MM.1S (cell line): ENCODE data around the gene CC2D2A.

Experiments
- DNase-seq: peaks from one replicate; pipeline ENCODE4 v3.0.0-alpha.2; 2015
- H2AFZ ChIP-seq: fragments of 300-600 bp; sonication (generic); 2 replicates; pipeline ENCODE4 v1.6.0; 2016; ENCODE audit warnings: antibody characterized with exemption, low read length
- H3F3A ChIP-seq: fragments of 300-600 bp; sonication (generic); 2 replicates; pipeline ENCODE4 v1.6.1; 2016; ENCODE audit warnings: mild to moderate bottlenecking, antibody characterized with exemption, low read length, moderate library complexity, mixed read lengths; ENCODE audit not compliant: insufficient read depth
- H3K27ac ChIP-seq: fragments of 300-600 bp; sonication (generic); 2 replicates; pipeline ENCODE4 v1.5.1; 2016; ENCODE audit warnings: mild to moderate bottlenecking, low read length
- H3K27me3 ChIP-seq: fragments of 300-600 bp; sonication (generic); replicated peaks from 2 replicates; pipeline ENCODE4 v1.6.0; 2016; ENCODE audit warnings: low read length; ENCODE audit not compliant: insufficient read depth
- H3K36me3 ChIP-seq: fragments of 300-600 bp; sonication (generic); replicated peaks from 2 replicates; pipeline ENCODE4 v1.6.1; 2016; ENCODE audit warnings: mild to moderate bottlenecking, low read length, mixed read lengths; ENCODE audit not compliant: insufficient read depth
- H3K4me1 ChIP-seq: fragments of 300-600 bp; sonication (generic); 2 replicates; pipeline ENCODE4 v1.6.1; 2016; ENCODE audit warnings: low read length, mixed read lengths
- H3K4me2 ChIP-seq: fragments of 300-600 bp; sonication (generic); 2 replicates; pipeline ENCODE4 v1.6.0; 2016; ENCODE audit warnings: low read depth, low read length
- H3K4me3 ChIP-seq: fragments of 300-600 bp; sonication (generic); 2 replicates; pipeline ENCODE4 v1.5.1; 2016; ENCODE audit warnings: low read length, mixed read lengths
- H3K79me2 ChIP-seq: fragments of 300-600 bp; sonication (generic); 2 replicates; pipeline ENCODE4 v1.6.1; 2016; ENCODE audit warnings: mixed run types, low read length, mixed read lengths
- H3K9ac ChIP-seq: fragments of 300-600 bp; sonication (generic); 2 replicates; pipeline ENCODE4 v1.6.1; 2016; ENCODE audit warnings: low read length, mixed read lengths
- H3K9me2 ChIP-seq: fragments of 300-600 bp; sonication (generic); replicated peaks from 2 replicates; pipeline ENCODE4 v1.6.1; 2016; ENCODE audit warnings: mild to moderate bottlenecking, low read length, mixed read lengths; ENCODE audit not compliant: insufficient read depth
- H3K9me3 ChIP-seq: fragments of 300-600 bp; sonication (generic); replicated peaks from 2 replicates; pipeline ENCODE4 v1.6.1; 2016; ENCODE audit warnings: mild to moderate bottlenecking, low read length, mixed read lengths; ENCODE audit not compliant: insufficient read depth
- H4K20me1 ChIP-seq: fragments of 300-600 bp; sonication (generic); 2 replicates; pipeline ENCODE4 v1.6.1; 2016; ENCODE audit warnings: mild to moderate bottlenecking, low read length, moderate library complexity, mixed read lengths; ENCODE audit not compliant: insufficient read depth
- CTCF ChIP-seq: fragments of 300-600 bp; sonication (generic); IDR thresholded peaks from 2 replicates; pipeline ENCODE4 v1.5.1; 2016; ENCODE audit warnings: antibody characterized with exemption, low read length, mixed read lengths
- EZH2 ChIP-seq: fragments of 300-600 bp; sonication (generic); optimal IDR thresholded peaks from 2 replicates; pipeline ENCODE3; 2017; ENCODE audit warnings: low read depth, mild to moderate bottlenecking, antibody characterized with exemption, low read length, mixed read lengths
- EZH2phosphoT487 ChIP-seq: fragments of 300-600 bp; sonication (generic); IDR thresholded peaks from 2 replicates; pipeline ENCODE4 v1.6.1; 2018; ENCODE audit warnings: antibody characterized with exemption, low read length

Gene CC2D2A

DNA sequence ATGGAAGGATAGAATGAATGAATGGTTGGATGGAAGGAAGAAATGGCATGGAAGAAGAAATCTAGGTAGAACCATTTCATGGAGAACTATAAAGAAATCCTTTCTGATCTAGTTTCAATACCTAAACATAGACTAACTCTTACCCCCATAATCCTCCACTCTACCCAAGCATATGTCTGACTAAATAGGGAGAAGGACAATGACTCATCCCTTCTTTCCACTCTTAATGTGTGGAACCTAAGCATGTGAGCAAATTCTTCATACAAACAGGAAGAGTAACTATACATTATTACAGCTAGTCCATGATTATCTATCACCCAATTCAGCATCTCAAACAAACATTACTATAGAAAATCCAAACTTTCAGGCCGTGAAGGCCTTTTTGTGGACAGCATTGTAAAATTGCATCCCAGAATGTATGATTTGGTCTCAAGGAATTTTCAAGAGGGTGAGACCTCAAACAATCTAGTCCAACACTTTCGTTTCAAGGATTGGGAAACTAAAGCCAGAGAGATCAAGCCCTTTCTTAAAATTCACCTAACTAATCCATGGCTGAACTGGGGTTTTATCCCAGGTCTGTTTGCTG is 30.6 kb upstream of the CC2D2A start:
- no peaks in the 10 kb centered on the region for H4K20me1 ChIP-seq
- H3F3A ChIP-seq: no peaks in the 10 kb centered on the region
- H3K79me2 ChIP-seq: no peaks in the 10 kb centered on the region
- DNase-seq: no peak
- no peaks in the 10 kb centered on the region for H3K9me3 ChIP-seq
- no peaks in the 10 kb centered on the region for H3K27me3 ChIP-seq
- H3K9ac ChIP-seq: no peak overlapping the region
- TF ChIP-seq EZH2 (no peak), CTCF (no peak), EZH2phosphoT487 (no peak)
- no peaks in the 10 kb centered on the region for H3K36me3 ChIP-seq
- H3K27ac ChIP-seq: no peak overlapping the region
- no peak overlapping the region for H3K4me3 ChIP-seq
- no peaks in the 10 kb centered on the region for H3K4me1 ChIP-seq
- no peaks in the 10 kb centered on the region for H3K9me2 ChIP-seq
- no peak overlapping the region for H2AFZ ChIP-seq
- H3K4me2 ChIP-seq: no peak overlapping the region

DNA sequence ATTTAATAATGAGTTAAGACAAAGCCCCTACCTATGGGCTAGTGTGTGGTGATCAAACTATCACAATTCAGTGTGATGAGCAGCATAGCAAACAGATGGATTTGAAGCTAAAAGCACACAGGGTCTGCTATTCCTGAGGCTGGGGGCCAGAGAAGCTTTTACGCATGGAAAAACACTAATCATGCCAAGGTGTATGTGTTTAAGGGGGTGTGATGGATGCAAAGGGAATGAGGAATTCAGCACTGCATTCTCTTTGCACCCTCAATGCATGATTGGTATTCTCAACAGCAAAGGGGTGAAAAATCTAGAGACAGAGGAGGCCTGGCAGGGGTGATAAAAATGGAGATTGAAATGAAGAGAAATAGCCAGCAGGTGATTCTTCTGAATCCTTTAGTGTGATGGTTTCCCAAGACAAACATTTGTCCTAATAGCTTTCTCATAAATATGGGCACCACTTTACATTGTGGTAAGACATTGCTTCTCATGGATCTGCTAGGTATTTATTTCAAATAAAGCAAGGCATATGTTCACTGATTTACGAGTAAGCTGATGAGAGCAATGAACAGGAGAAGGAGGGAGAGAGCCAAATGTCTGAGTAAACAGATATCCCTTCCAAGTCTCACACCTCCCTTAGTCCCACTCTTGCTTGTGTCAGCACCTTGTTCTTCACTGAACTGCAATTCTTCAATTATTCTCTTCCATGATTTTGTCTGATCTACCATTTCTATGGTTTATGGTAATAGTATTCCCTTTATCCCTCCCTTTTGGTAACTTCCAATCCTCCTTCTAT is 26.1 kb upstream of the CC2D2A start:
- Histone ChIP-seq H3K9me2 (no peaks in the 10 kb centered on the region), H2AFZ (no peak overlapping the region), H3K9ac (no peak overlapping the region), H4K20me1 (no peaks in the 10 kb centered on the region), H3K27ac (no peak overlapping the region), H3K4me2 (no peak overlapping the region), H3K36me3 (no peaks in the 10 kb centered on the region), H3K27me3 (no peaks in the 10 kb centered on the region), H3K9me3 (no peaks in the 10 kb centered on the region), H3K4me3 (no peak overlapping the region), H3K79me2 (no peaks in the 10 kb centered on the region), H3K4me1 (no peaks in the 10 kb centered on the region), H3F3A (no peaks in the 10 kb centered on the region)
- TF ChIP-seq EZH2 (no peak), EZH2phosphoT487 (no peak), CTCF (no peak)
- no peak for DNase-seq

GRCh38 chr4:15444276-15444675 is 25.4 kb upstream of the CC2D2A start:
- Histone ChIP-seq H3F3A (no peaks in the 10 kb centered on the region), H3K79me2 (no peaks in the 10 kb centered on the region), H3K9ac (no peak overlapping the region), H3K9me3 (no peaks in the 10 kb centered on the region), H2AFZ (no peak overlapping the region), H4K20me1 (no peaks in the 10 kb centered on the region), H3K4me1 (no peaks in the 10 kb centered on the region), H3K27me3 (no peaks in the 10 kb centered on the region), H3K4me3 (no peak overlapping the region), H3K4me2 (no peak overlapping the region), H3K36me3 (no peaks in the 10 kb centered on the region), H3K9me2 (no peaks in the 10 kb centered on the region), H3K27ac (no peak overlapping the region)
- TF ChIP-seq CTCF (no peak), EZH2 (no peak), EZH2phosphoT487 (no peak)
- no peak for DNase-seq
